Upper lobe of left lung (tissue), 6 donors: ENCODE data around the gene CALN1. TPM values are rescaled to one million over a fixed set of nuclear protein-coding genes. Genes with fewer than 3 reads are reported as not detected.
"Not testable (repeated sequence)": the region's sequence is repeated elsewhere in the genome, so short reads cannot be mapped to it uniquely, and the experiment has no call there.

Experiments
- ATAC-seq, 2 donors: fragments of 200-7000 bp; cut with Tn5 transposase; one replicate each; pipeline ENCODE4 v1.9.1; 2022; ENCODE audit warnings: mild to moderate bottlenecking in 2 of 2, moderate library complexity in 2 of 2; ENCODE audit not compliant: low FRiP score in 2 of 2
- DNase-seq, 2 donors: peaks; one replicate each; pipeline ENCODE4 v3.0.0-alpha.2; 2019 to 2020
- H3K27ac ChIP-seq, 4 donors: fragments of 200-600 bp; sonication (generic); one replicate each; pipeline ENCODE4 v1.5.1; 2016 to 2019
- H3K27me3 ChIP-seq, 4 donors: fragments of 200-600 bp; sonication (generic); one replicate each; pipeline ENCODE4 v1.5.1; 2017 to 2019
- H3K36me3 ChIP-seq, 4 donors: fragments of 200-600 bp; sonication (generic); one replicate each; pipeline ENCODE4 v1.5.1; 2016 to 2019
- H3K4me1 ChIP-seq, 4 donors: fragments of 200-600 bp; sonication (generic); one replicate each; pipeline ENCODE4 v1.5.1; 2018 to 2019
- H3K4me3 ChIP-seq, 4 donors: fragments of 200-600 bp; sonication (generic); one replicate each; pipeline ENCODE4 v1.5.1; 2017 to 2019; ENCODE audit warnings: mild to moderate bottlenecking in 2 of 4, moderate library complexity in 1 of 4
- H3K9me3 ChIP-seq, 4 donors: fragments of 200-600 bp; sonication (generic); one replicate each; pipeline ENCODE4 v1.5.1; 2018 to 2019
- EP300 ChIP-seq, 4 donors: sonication (generic); formaldehyde crosslinking; IDR thresholded peaks; one replicate each; pipeline ENCODE4 v1.5.1; 2017; ENCODE audit warnings: antibody characterized with exemption in 4 of 4, control low read depth in 2 of 4
- POLR2A ChIP-seq, 4 donors: fragments of 450-650 bp; IDR thresholded peaks; one replicate each; pipeline ENCODE4 v1.5.1; 2016 to 2017; ENCODE audit warnings: antibody characterized with exemption in 4 of 4, mild to moderate bottlenecking in 2 of 4
- POLR2AphosphoS5 ChIP-seq, 2 donors: sonication (generic); formaldehyde crosslinking; IDR thresholded peaks; one replicate each; pipeline ENCODE4 v1.5.1; 2017; ENCODE audit warnings: antibody characterized with exemption in 2 of 2
- WGBS, 2 donors: methylation state at CpG; one replicate each; pipeline ENCODE4 v1.1.5; 2017 to 2018; 5-methylcytosine and 5-hydroxymethylcytosine counted together
- total RNA-seq, 6 donors: library from RNA; depleted of rRNA in 4 of 6; stranded (reverse); fragments of >200 nt in 4 of 6; gene quantifications; one replicate each; pipeline versions ENCODE4 v1.1.0 to v1.2.1, GENCODE V29; 2016 to 2021
- TF ChIP-seq, protein P1 (sequence below), 6 experiments: fragments of 450-650 bp in 4 of 6; fragments of 200-600 bp in 2 of 6; sonication (generic) in 2 of 6; IDR thresholded peaks; one replicate each; pipeline ENCODE4 v1.5.1; 2016 to 2019; ENCODE audit warnings: antibody characterized with exemption in 6 of 6
- donor health status: DM: no; HTN: no; CAD: no; lungs with moderate emphysema.
- donor health status: DM: no; HTN: yes; CAD: no; lungs with severe emphysema.

CALN1 gene
- total RNA-seq, 6 donors from 2014 or later = 0.24 to 0.46 TPM; not detected in 4

DNA sequence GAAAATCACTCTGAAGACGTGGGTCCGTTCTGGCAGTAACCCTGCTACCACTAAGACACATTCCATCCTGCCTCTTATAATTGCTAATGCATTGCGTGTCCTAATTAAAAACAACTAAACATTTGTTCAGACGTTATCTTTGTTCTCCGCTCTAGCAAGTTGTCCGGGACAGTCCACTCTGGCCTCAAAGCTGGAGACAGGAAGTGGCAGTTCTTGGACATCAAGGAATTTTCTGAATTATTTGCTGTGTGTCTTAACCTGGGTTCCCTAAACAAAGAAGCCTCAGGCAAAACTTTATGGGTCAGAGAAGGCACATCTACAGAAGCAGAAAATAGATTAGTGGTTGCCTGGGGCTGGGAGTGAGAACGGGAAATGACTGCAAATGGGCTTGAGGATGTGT lies 199.1 kb downstream of the CALN1 start:
- no peaks in the 10 kb centered on the region for H3K27me3 ChIP-seq
- ATAC-seq = no peak
- H3K4me1 ChIP-seq = no peaks in the 10 kb centered on the region
- no peak for TF ChIP-seq POLR2AphosphoS5 (IDR thresholded peaks at IDR 0.05)
- TF ChIP-seq, protein P1, sequence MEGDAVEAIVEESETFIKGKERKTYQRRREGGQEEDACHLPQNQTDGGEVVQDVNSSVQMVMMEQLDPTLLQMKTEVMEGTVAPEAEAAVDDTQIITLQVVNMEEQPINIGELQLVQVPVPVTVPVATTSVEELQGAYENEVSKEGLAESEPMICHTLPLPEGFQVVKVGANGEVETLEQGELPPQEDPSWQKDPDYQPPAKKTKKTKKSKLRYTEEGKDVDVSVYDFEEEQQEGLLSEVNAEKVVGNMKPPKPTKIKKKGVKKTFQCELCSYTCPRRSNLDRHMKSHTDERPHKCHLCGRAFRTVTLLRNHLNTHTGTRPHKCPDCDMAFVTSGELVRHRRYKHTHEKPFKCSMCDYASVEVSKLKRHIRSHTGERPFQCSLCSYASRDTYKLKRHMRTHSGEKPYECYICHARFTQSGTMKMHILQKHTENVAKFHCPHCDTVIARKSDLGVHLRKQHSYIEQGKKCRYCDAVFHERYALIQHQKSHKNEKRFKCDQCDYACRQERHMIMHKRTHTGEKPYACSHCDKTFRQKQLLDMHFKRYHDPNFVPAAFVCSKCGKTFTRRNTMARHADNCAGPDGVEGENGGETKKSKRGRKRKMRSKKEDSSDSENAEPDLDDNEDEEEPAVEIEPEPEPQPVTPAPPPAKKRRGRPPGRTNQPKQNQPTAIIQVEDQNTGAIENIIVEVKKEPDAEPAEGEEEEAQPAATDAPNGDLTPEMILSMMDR (IDR thresholded peaks at IDR 0.05) = no peak
- no peak for TF ChIP-seq POLR2A (IDR thresholded peaks at IDR 0.05)
- TF ChIP-seq EP300 (IDR thresholded peaks at IDR 0.05) = no peak
- H3K27ac ChIP-seq = no peak overlapping the region
- H3K4me3 ChIP-seq = no peak overlapping the region
- no peaks in the 10 kb centered on the region for H3K9me3 ChIP-seq
- no peak for DNase-seq
- 72 to 79% methylated on average over 7 of the region's 7 CpGs for WGBS, 2 donors
- H3K36me3 ChIP-seq = no peaks in the 10 kb centered on the region

DNA sequence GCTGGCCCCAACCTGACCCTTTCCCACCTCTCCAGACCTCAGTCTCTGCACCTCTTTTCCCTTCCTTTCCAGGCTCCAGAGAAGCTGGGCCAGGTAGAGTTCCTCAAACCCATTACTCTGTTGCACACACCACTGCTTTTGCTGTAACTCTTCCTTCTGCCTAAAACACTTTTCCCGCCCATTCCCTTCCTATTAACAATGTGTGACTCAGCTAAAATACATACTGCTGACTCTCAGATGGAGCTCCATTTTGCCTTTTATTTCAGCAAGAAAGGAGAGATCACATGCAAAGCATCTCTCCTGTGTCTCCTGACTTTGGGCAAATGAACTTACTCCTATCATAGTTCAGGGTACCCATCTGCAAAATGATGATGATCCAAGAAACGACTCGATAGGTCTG lies 201.0 kb downstream of the CALN1 start:
- no peak overlapping the region for H3K27ac ChIP-seq
- ATAC-seq (no peak), DNase-seq (no peak)
- H3K36me3 ChIP-seq = no peaks in the 10 kb centered on the region
- H3K4me1 ChIP-seq = no peaks in the 10 kb centered on the region
- H3K4me3 ChIP-seq = no peak overlapping the region
- WGBS, 2 donors = 88 to 95% methylated on average over 3 of the region's 3 CpGs
- H3K9me3 ChIP-seq = no peaks in the 10 kb centered on the region
- H3K27me3 ChIP-seq = no peaks in the 10 kb centered on the region
- TF ChIP-seq POLR2A (IDR thresholded peaks at IDR 0.05) = no peak
- TF ChIP-seq EP300 (IDR thresholded peaks at IDR 0.05) = no peak
- no peak for TF ChIP-seq POLR2AphosphoS5 (IDR thresholded peaks at IDR 0.05)
- TF ChIP-seq, protein P1 (IDR thresholded peaks at IDR 0.05) = no peak

DNA sequence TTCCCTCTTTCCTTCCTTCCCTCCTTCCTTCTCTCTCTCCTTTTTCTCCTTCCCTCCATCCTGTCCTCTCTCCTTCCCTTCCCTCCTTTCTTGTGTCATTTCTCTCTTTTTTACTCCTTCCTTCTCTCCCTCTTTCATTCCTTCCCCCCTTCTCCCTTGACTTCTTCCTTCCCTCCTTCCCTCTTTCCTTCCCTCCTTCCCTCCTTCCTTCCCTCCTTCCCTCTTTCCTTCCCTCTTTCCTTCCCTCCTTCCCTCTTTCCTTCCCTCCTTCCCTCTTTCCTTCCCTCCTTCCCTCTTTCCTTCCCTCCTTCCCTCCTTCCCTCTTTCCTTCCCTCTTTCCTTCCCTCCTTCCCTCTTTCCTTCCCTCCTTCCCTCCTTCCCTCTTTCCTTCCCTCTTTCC lies 203.1 kb downstream of the CALN1 start:
- H3K4me1 ChIP-seq, DNase-seq, H3K4me3 ChIP-seq, H3K36me3 ChIP-seq, H3K27ac ChIP-seq, ATAC-seq, H3K9me3 ChIP-seq, H3K27me3 ChIP-seq: not testable (repeated sequence)

DNA sequence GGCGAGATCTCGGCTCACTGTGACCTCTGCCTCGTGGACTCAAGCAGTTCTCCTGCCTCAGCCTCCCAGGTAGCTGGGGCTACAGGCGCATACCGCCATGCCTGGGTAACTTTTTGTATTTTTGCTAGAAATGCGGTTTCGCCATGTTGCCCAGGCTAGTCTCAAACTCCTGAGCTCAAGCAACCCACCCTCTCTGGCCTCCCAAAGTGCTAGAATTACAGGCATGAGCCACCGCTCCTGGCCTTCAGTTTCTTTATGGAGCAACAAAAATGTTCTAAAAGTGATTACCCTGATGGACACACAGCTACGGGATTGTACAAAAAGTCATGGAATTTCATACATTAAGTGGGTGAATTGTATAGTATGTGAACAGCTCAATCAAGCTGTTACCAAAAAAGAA lies 216.0 kb downstream of the CALN1 start:
- no peak for DNase-seq
- no peak for ATAC-seq
- H3K4me1 ChIP-seq = no peaks in the 10 kb centered on the region
- TF ChIP-seq POLR2AphosphoS5 (IDR thresholded peaks at IDR 0.05) = no peak
- no peak for TF ChIP-seq EP300 (IDR thresholded peaks at IDR 0.05)
- TF ChIP-seq POLR2A (IDR thresholded peaks at IDR 0.05) = no peak
- TF ChIP-seq, protein P1 (IDR thresholded peaks at IDR 0.05) = no peak
- no peaks in the 10 kb centered on the region for H3K9me3 ChIP-seq
- no peaks in the 10 kb centered on the region for H3K36me3 ChIP-seq
- no peak overlapping the region for H3K4me3 ChIP-seq
- no peak overlapping the region for H3K27ac ChIP-seq
- WGBS, 2 donors = 87 to 92% methylated on average over 9 of the region's 9 CpGs
- no peaks in the 10 kb centered on the region for H3K27me3 ChIP-seq

DNA sequence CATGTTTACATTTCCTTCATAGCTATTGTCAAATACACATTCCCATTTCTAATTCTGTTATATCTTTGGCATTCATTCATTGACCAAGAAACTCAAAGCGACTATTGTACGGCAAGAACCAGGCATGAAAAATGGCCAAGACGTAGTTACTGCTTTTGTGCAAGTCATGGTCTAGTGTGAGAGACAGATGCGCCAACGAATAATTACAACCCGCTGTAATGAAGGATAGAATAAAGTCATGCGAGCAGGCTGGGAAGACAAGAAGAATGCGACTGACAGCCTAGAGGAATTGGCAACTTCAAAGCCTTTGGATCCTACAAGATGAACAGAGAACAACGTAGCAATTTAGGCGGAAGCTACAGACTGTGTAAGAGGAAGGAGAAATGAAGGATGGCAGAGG lies 221.2 kb downstream of the CALN1 start:
- WGBS, 2 donors = 84 to 89% methylated on average over 10 of the region's 10 CpGs
- ATAC-seq (no peak), DNase-seq (no peak)
- no peaks in the 10 kb centered on the region for H3K36me3 ChIP-seq
- H3K4me1 ChIP-seq = no peaks in the 10 kb centered on the region
- H3K4me3 ChIP-seq = no peak overlapping the region
- no peaks in the 10 kb centered on the region for H3K27me3 ChIP-seq
- TF ChIP-seq EP300 (IDR thresholded peaks at IDR 0.05) (no peak), POLR2A (IDR thresholded peaks at IDR 0.05) (no peak), POLR2AphosphoS5 (IDR thresholded peaks at IDR 0.05) (no peak)
- TF ChIP-seq, protein P1 (IDR thresholded peaks at IDR 0.05) = no peak
- no peaks in the 10 kb centered on the region for H3K9me3 ChIP-seq
- H3K27ac ChIP-seq = no peak overlapping the region
